ENCODE data around the gene SUGCT. TPM values are rescaled to one million over a fixed set of nuclear protein-coding genes. Genes with fewer than 3 reads are reported as not detected.

The SUGCT gene
- total RNA-seq, 2 experiments from 2014 or later, result 0.95 to 1.2 TPM

- H3K27ac Mint-ChIP-seq, result no peak overlapping the region
- ATAC-seq (ENCODE audit: poor library complexity), result no peak
- POLR2A ChIA-PET, result no interaction called here
Observed at GRCh38 chr7:40798613-40799012, 663.8 kb downstream of the SUGCT start.

GRCh38 chr7:40799493-40800403 lies 664.9 kb downstream of the SUGCT start:
- no peaks in the 10 kb centered on the region for H3K4me1 Mint-ChIP-seq (ENCODE audit: low read depth)
- ChIA-PET CTCF (no interaction called here), POLR2A (no interaction called here)

More at GRCh38 chr7:40798613-40799012, 663.8 kb downstream of the SUGCT start:
- no peak for DNase-seq
- no peak overlapping the region for H3K4me3 Mint-ChIP-seq
- no peaks in the 10 kb centered on the region for H3K36me3 Mint-ChIP-seq (ENCODE audit: low read depth)
- Histone ChIP-seq H3K9me3 (ENCODE audit: control insufficient read depth in 1 of 2, insufficient read depth in 1 of 2, low read length in 2 of 2) (no peaks in the 10 kb centered on the region), H3K4me3 (ENCODE audit: low read length) (no peak overlapping the region), H3K36me3 (ENCODE audit: insufficient read depth, low read length) (no peaks in the 10 kb centered on the region), H3K4me1 (ENCODE audit: insufficient read depth, low read length) (no peaks in the 10 kb centered on the region), H3K27me3 (ENCODE audit: control insufficient read depth in 1 of 2, insufficient read depth in 2 of 2, low read length in 2 of 2) (no peaks in the 10 kb centered on the region), H3K27ac (ENCODE audit: low read depth in 1 of 2, low read length in 2 of 2) (no peak overlapping the region)
- H3K27me3 Mint-ChIP-seq, result no peaks in the 10 kb centered on the region
- no peak for TF ChIP-seq CTCF (IDR thresholded peaks at IDR 0.05)
- CTCF ChIA-PET, result no interaction called here
- no peaks in the 10 kb centered on the region for H3K9me3 Mint-ChIP-seq
- no peaks in the 10 kb centered on the region for H3K4me1 Mint-ChIP-seq (ENCODE audit: low read depth)
- intact Hi-C loops (cut with DNase I, micrococcal nuclease), result no loop called here

GRCh38 chr7:40800771-40801170 lies 666.0 kb downstream of the SUGCT start:
- Mint-ChIP-seq H3K36me3 (ENCODE audit: low read depth) (no peaks in the 10 kb centered on the region), H3K27ac (no peak overlapping the region), H3K4me3 (no peak overlapping the region), H3K27me3 (no peaks in the 10 kb centered on the region), H3K9me3 (no peaks in the 10 kb centered on the region), H3K4me1 (ENCODE audit: low read depth) (no peaks in the 10 kb centered on the region)
- TF ChIP-seq CTCF (IDR thresholded peaks at IDR 0.05), result no peak
- no peak overlapping the region for H3K4me3 ChIP-seq (ENCODE audit: low read length)
- intact Hi-C loops (cut with DNase I, micrococcal nuclease), result no loop called here
- no peaks in the 10 kb centered on the region for H3K27me3 ChIP-seq (ENCODE audit: control insufficient read depth in 1 of 2, insufficient read depth in 2 of 2, low read length in 2 of 2)
- no peak for ATAC-seq (ENCODE audit: poor library complexity)
- CTCF ChIA-PET, result no interaction called here
- no peaks in the 10 kb centered on the region for H3K4me1 ChIP-seq (ENCODE audit: insufficient read depth, low read length)
- no peak for DNase-seq
- no peaks in the 10 kb centered on the region for H3K36me3 ChIP-seq (ENCODE audit: insufficient read depth, low read length)
- POLR2A ChIA-PET, result no interaction called here
- no peaks in the 10 kb centered on the region for H3K9me3 ChIP-seq (ENCODE audit: control insufficient read depth in 1 of 2, insufficient read depth in 1 of 2, low read length in 2 of 2)
- H3K27ac ChIP-seq (ENCODE audit: low read depth in 1 of 2, low read length in 2 of 2), result no peak overlapping the region

More at GRCh38 chr7:40799493-40800403, 664.9 kb downstream of the SUGCT start:
- Mint-ChIP-seq H3K27ac (no peak overlapping the region), H3K4me3 (no peak overlapping the region), H3K27me3 (no peaks in the 10 kb centered on the region), H3K9me3 (no peaks in the 10 kb centered on the region), H3K36me3 (ENCODE audit: low read depth) (no peaks in the 10 kb centered on the region)
- Histone ChIP-seq H3K4me1 (ENCODE audit: insufficient read depth, low read length) (no peaks in the 10 kb centered on the region), H3K36me3 (ENCODE audit: insufficient read depth, low read length) (no peaks in the 10 kb centered on the region), H3K27me3 (ENCODE audit: control insufficient read depth in 1 of 2, insufficient read depth in 2 of 2, low read length in 2 of 2) (no peaks in the 10 kb centered on the region), H3K4me3 (ENCODE audit: low read length) (no peak overlapping the region), H3K9me3 (ENCODE audit: control insufficient read depth in 1 of 2, insufficient read depth in 1 of 2, low read length in 2 of 2) (no peaks in the 10 kb centered on the region), H3K27ac (ENCODE audit: low read depth in 1 of 2, low read length in 2 of 2) (no peak overlapping the region)
- ATAC-seq (ENCODE audit: poor library complexity) (no peak), DNase-seq (no peak)
- intact Hi-C loops (cut with DNase I, micrococcal nuclease), result no loop called here
- no peak for TF ChIP-seq CTCF (IDR thresholded peaks at IDR 0.05)
